Stimulated activated CD8-positive, alpha-beta memory T cell treated with anti-CD3 and anti-CD28 coated beads, Interleukin-2, amount 100 ng/mL, for 48 hours (primary cell): Measurements from ENCODE around the gene ESYT1.

Source experiments
- DNase-seq, 2 donors: peaks; one replicate each; pipeline ENCODE4 v3.0.0-alpha.2; 2020; ENCODE audit warnings: low read depth in 2 of 2

Gene ESYT1

DNA sequence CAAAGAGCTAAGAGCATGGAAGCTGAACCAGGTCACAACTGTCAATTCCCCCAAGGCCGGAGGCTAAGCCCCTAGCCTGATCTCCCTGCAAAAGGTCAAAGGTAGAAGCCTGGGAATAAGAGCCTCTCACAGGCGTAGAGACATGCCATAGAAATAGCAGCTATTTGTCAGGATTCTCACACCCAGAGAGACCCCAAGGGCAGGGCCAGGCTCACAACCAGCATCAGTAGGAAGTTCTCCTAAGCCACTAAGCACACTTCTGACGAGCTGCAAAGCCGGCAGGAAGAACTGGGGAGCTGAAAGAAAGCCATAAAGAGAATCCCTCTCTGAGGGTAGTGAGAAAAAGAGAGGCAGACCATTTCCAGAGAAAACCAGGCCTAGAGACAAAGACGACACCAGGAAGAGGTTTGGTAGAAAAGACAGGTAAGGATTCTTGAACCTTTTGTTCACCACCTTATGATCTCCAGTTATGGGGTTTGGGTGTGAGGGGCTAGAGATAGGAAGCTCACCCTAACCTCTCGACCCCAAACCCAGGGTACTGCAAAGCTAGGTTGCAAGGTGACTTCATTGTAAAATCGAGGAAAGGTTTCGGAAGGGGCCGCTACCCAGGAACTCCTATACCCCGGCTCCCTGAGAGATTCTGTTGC, 60.2 kb downstream of the ESYT1 start:
- no peak for DNase-seq

DNA sequence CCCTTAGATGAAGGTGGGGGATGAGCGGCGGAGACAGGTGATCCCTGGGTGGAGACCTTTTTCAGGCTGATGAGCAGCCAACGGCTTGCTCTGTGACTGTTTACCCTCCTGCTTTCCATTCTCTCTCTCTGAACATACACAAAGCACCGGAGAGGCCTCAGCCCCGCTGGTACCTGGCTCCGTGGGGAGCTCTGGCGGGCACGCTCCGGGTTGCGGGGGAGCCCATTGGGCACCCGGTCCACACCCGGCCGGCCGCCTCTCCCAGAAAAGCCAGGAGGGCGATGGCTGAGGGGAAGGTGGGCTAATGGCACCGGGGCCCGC, 60.7 kb downstream of the ESYT1 start:
- DNase-seq = no peak

DNA sequence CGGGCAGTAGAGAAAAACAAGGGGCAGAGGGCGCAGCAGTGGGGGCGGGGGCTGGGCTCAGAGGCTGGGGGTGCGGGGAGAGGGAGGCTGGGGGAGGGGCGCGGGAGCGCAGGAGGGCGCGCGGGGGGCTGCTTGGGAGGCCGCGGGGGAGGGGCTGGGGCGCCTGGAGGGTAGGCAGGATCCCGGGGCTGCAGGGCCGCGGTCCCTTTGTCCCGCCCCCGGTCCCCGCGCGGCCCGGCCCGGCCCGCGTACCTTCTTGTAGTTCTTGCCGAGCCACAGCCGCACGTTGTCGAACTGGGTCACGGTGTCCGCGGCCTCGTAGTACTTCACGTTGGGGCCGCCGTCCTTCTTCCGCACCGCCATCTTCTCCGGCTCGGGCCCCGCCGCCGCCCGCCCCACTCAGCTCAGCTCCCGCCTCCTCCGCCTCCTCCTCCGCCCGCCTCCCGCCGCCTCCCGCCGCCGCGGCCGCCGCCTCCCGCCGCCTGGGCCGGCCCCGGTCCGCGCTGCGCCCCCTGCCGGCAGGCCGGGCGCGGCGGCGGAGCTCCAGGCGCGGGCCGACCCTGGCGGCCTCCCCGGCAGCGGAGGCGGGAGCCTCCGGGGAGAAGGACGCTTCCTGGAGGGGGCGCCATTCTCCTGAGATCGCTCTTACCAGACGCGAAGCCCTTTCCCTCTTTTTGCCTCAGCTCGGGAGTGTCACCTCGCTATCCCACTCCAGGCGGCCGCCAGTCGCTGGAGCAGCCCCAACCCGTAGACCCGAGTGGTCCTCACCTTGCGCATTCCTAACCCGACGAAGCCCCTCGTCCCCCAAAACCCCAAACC, 61.2 kb downstream of the ESYT1 start, which contains the start of gene SMARCC2:
TSS of gene SMARCC2 (minus strand) at position 385 of the 819 bp plus-strand sequence. CDS start at position 363, 22 bp downstream.
- peak; percentile 73 for DNase-seq

DNA sequence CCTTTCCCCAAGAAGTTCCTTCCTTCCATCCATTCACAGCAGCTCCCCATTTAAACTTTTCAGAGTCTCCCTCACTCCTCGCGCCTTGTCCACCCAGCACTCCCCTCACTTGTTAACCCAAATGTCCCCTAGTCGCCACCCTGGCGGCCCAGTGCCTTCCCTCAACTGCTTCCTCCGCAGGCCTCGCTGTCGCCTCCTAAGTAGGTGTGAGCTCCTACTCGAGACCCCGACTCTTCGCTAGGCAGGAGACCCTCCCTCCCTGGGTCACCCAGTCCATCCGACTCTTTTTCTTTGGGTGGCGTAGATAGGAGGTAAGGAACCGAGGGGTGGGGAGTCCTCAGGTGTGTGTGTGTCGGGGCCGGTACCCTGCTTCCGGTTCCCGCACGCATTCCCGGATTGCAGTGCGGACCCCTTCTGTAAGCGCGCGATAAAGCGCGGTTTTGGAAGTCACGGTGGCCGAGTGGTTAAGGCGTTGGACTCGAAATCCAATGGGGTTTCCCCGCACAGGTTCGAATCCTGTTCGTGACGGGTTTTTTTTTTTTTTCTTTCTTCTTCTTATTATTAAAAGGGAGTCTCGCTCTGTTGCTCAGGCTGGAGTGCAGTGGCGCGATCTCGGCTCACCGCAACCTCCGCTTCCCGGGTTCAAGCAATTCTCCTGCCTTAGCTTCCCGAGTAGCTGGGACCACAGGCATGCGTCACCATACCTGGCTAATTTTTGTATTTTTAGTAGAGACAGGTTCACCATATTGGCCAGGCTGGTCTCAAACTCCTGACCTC, 62.0 kb downstream of the ESYT1 start:
- peak; percentile 76 to 88 for DNase-seq

DNA sequence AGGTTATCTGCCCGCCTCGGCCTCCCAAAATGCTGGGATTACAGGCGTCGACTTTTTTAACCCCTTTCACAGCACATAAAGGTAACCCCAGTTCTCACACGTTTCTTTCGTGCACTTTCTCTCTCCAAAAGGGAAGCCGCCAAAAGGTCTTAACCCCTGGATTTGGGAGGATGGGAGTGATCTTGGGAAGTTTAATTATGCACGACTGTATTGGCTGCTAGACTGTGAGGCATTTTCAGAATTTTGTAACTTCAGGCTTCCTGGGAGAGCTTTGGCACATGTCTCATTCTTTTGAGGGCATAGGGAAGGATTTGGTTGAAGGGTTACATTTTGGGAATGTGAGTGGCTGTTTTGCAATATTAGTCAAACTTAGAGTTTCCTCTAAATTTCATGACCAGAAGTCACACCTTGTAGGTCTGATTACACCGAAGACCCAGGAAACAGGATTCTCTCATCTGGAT, 62.7 kb downstream of the ESYT1 start:
- no peak for DNase-seq

DNA sequence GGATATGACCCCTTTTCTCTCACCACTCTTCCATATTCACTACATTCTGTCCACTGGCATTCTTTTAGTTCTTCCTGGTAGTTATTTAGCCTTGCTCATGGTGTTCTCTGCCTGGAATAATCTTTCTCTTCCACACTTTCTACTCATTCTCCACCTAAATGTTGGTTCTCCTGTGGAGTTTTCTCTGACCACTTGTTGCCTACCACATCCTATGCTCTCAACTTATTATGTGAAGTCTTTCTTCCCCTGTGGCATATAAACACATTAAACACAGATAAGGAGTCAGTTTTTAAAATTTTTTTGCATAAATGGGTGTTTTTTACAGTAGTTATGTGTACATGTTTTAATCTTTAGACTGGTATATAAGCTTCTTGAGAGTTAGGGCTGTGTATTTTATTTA, 64.5 kb downstream of the ESYT1 start:
- DNase-seq = no peak

DNA sequence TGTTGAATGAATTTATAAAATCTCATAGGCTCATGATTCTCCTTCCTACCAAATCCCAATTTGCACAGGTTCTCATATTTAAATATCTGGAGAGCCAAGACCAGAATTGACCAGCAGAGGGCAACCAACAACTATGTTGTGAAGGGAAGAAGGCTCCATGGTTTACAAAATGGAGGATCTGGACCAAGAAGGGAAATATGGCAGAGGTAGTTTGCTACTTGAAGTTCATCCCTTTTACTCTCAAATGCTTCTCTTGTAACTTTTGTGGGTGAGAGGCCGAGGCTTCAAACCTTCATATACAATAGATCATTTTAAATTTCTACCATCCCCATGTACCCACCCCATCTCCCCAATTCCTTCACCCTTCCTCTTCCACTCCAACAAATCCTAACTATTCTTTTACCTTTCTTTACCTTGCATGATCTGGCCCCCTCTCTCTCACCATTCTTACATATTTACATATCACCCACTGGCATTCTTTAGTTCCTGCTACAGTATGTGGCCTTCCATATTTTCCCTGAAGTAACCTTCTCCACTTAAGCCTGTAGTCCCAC, 65.0 kb downstream of the ESYT1 start:
- peak; percentile 34 to 56 for DNase-seq
